ENCODE data around the gene ARHGAP15.
A peak's percentile ranks its signal among the peaks of the same experiment; 100 is the strongest.

The ARHGAP15 gene

GRCh38 chr2:143209570-143210445 is 80.6 kb downstream of the ARHGAP15 start:
- Mint-ChIP-seq H3K27ac (no peak overlapping the region), H3K36me3 (ENCODE audit: low read depth) (peaks cover 44% of the 10 kb centered on the region), H3K4me1 (ENCODE audit: low read depth) (peaks cover 18% of the 10 kb centered on the region)

GRCh38 chr2:143210446-143210819 is 81.2 kb downstream of the ARHGAP15 start:
- Mint-ChIP-seq H3K27ac (no peak overlapping the region), H3K4me1 (ENCODE audit: low read depth) (peaks cover 16% of the 10 kb centered on the region), H3K36me3 (ENCODE audit: low read depth) (peaks cover 44% of the 10 kb centered on the region), H3K27me3 (ENCODE audit: low read depth) (no peaks in the 10 kb centered on the region), H3K4me3 (no peak overlapping the region), H3K9me3 (no peaks in the 10 kb centered on the region)

More at GRCh38 chr2:143209570-143210445, 80.6 kb downstream of the ARHGAP15 start:
- no peak overlapping the region for H3K4me3 Mint-ChIP-seq
- no peaks in the 10 kb centered on the region for H3K9me3 Mint-ChIP-seq
- H3K27me3 Mint-ChIP-seq (ENCODE audit: low read depth), result no peaks in the 10 kb centered on the region

- H3K27ac Mint-ChIP-seq, result peak overlapping the region; percentile 49
- no peaks in the 10 kb centered on the region for H3K27me3 Mint-ChIP-seq (ENCODE audit: low read depth)
- H3K9me3 Mint-ChIP-seq, result no peaks in the 10 kb centered on the region
- H3K36me3 Mint-ChIP-seq (ENCODE audit: low read depth), result peaks cover 23% of the 10 kb centered on the region
- peaks cover 45% of the 10 kb centered on the region for H3K4me1 Mint-ChIP-seq (ENCODE audit: low read depth)
- H3K4me3 Mint-ChIP-seq, result no peak overlapping the region
Observed at GRCh38 chr2:143217512-143218115, 88.4 kb downstream of the ARHGAP15 start.

GRCh38 chr2:143218621-143219020 is 89.4 kb downstream of the ARHGAP15 start:
- Mint-ChIP-seq H3K9me3 (no peaks in the 10 kb centered on the region), H3K4me3 (no peak overlapping the region), H3K27ac (no peak overlapping the region), H3K27me3 (ENCODE audit: low read depth) (no peaks in the 10 kb centered on the region), H3K36me3 (ENCODE audit: low read depth) (peaks cover 23% of the 10 kb centered on the region), H3K4me1 (ENCODE audit: low read depth) (peaks cover 51% of the 10 kb centered on the region)

- H3K36me3 Mint-ChIP-seq (ENCODE audit: low read depth), result peaks cover 22% of the 10 kb centered on the region
- no peaks in the 10 kb centered on the region for H3K9me3 Mint-ChIP-seq
- H3K27ac Mint-ChIP-seq, result no peak overlapping the region
- peaks cover 57% of the 10 kb centered on the region for H3K4me1 Mint-ChIP-seq (ENCODE audit: low read depth)
- H3K27me3 Mint-ChIP-seq (ENCODE audit: low read depth), result no peaks in the 10 kb centered on the region
- H3K4me3 Mint-ChIP-seq, result no peak overlapping the region
Observed at GRCh38 chr2:143219266-143219665, 90.0 kb downstream of the ARHGAP15 start.

- Mint-ChIP-seq H3K36me3 (ENCODE audit: low read depth) (peaks cover 15% of the 10 kb centered on the region), H3K4me1 (ENCODE audit: low read depth) (peaks cover 42% of the 10 kb centered on the region), H3K27ac (no peak overlapping the region), H3K27me3 (ENCODE audit: low read depth) (no peaks in the 10 kb centered on the region), H3K9me3 (no peaks in the 10 kb centered on the region), H3K4me3 (no peak overlapping the region)
Observed at GRCh38 chr2:143223556-143223955, 94.3 kb downstream of the ARHGAP15 start.

GRCh38 chr2:143225931-143226330 is 96.7 kb downstream of the ARHGAP15 start:
- no peak overlapping the region for H3K4me3 Mint-ChIP-seq
- peaks cover 29% of the 10 kb centered on the region for H3K36me3 Mint-ChIP-seq (ENCODE audit: low read depth)
- H3K4me1 Mint-ChIP-seq (ENCODE audit: low read depth), result peaks cover 46% of the 10 kb centered on the region
- H3K27me3 Mint-ChIP-seq (ENCODE audit: low read depth), result no peaks in the 10 kb centered on the region
- peak overlapping the region; percentile 62 for H3K27ac Mint-ChIP-seq
- H3K9me3 Mint-ChIP-seq, result no peaks in the 10 kb centered on the region

- Mint-ChIP-seq H3K27me3 (ENCODE audit: low read depth) (no peaks in the 10 kb centered on the region), H3K4me3 (no peak overlapping the region), H3K27ac (no peak overlapping the region)
Observed at GRCh38 chr2:143226714-143227541, 97.7 kb downstream of the ARHGAP15 start.

GRCh38 chr2:143229411-143229810 is 100.2 kb downstream of the ARHGAP15 start:
- Mint-ChIP-seq H3K27me3 (ENCODE audit: low read depth) (no peaks in the 10 kb centered on the region), H3K9me3 (peaks cover 22% of the 10 kb centered on the region), H3K27ac (no peak overlapping the region), H3K36me3 (ENCODE audit: low read depth) (peaks cover 58% of the 10 kb centered on the region), H3K4me1 (ENCODE audit: low read depth) (peaks cover 24% of the 10 kb centered on the region), H3K4me3 (no peak overlapping the region)

More at GRCh38 chr2:143226714-143227541, 97.7 kb downstream of the ARHGAP15 start:
- H3K4me1 Mint-ChIP-seq (ENCODE audit: low read depth), result peaks cover 42% of the 10 kb centered on the region
- no peaks in the 10 kb centered on the region for H3K9me3 Mint-ChIP-seq
- peaks cover 36% of the 10 kb centered on the region for H3K36me3 Mint-ChIP-seq (ENCODE audit: low read depth)

GRCh38 chr2:143229952-143230351 is 100.7 kb downstream of the ARHGAP15 start:
- H3K27me3 Mint-ChIP-seq (ENCODE audit: low read depth), result no peaks in the 10 kb centered on the region
- peaks cover 62% of the 10 kb centered on the region for H3K36me3 Mint-ChIP-seq (ENCODE audit: low read depth)
- no peak overlapping the region for H3K4me3 Mint-ChIP-seq
- H3K4me1 Mint-ChIP-seq (ENCODE audit: low read depth), result peaks cover 25% of the 10 kb centered on the region
- H3K9me3 Mint-ChIP-seq, result peaks cover 22% of the 10 kb centered on the region
- no peak overlapping the region for H3K27ac Mint-ChIP-seq

- H3K4me3 Mint-ChIP-seq, result no peak overlapping the region
- peaks cover 22% of the 10 kb centered on the region for H3K9me3 Mint-ChIP-seq
- no peak overlapping the region for H3K27ac Mint-ChIP-seq
- peaks cover 69% of the 10 kb centered on the region for H3K36me3 Mint-ChIP-seq (ENCODE audit: low read depth)
- peaks cover 31% of the 10 kb centered on the region for H3K4me1 Mint-ChIP-seq (ENCODE audit: low read depth)
- H3K27me3 Mint-ChIP-seq (ENCODE audit: low read depth), result no peaks in the 10 kb centered on the region
Observed at GRCh38 chr2:143230506-143231253, 101.5 kb downstream of the ARHGAP15 start.

GRCh38 chr2:143231254-143231645 is 102.0 kb downstream of the ARHGAP15 start:
- Mint-ChIP-seq H3K27me3 (ENCODE audit: low read depth) (no peaks in the 10 kb centered on the region), H3K4me1 (ENCODE audit: low read depth) (peaks cover 29% of the 10 kb centered on the region), H3K4me3 (no peak overlapping the region), H3K36me3 (ENCODE audit: low read depth) (peaks cover 68% of the 10 kb centered on the region), H3K9me3 (peaks cover 22% of the 10 kb centered on the region), H3K27ac (peak overlapping the region; percentile 56)

GRCh38 chr2:143237146-143237777 is 108.0 kb downstream of the ARHGAP15 start:
- H3K4me3 Mint-ChIP-seq, result no peak overlapping the region
- no peaks in the 10 kb centered on the region for H3K27me3 Mint-ChIP-seq (ENCODE audit: low read depth)
- H3K9me3 Mint-ChIP-seq, result peaks cover 20% of the 10 kb centered on the region
- H3K4me1 Mint-ChIP-seq (ENCODE audit: low read depth), result peaks cover 16% of the 10 kb centered on the region
- H3K27ac Mint-ChIP-seq, result no peak overlapping the region
- H3K36me3 Mint-ChIP-seq (ENCODE audit: low read depth), result peaks cover 64% of the 10 kb centered on the region
